Astrocyte (in vitro differentiated cells and primary cell): ENCODE results near the gene SLC6A4. TPM values are rescaled to one million over a fixed set of nuclear protein-coding genes. Genes with fewer than 3 reads are reported as not detected.

ENCODE experiments used
- DNase-seq: peaks from one replicate; pipeline ENCODE4 v3.0.0-alpha.2; 2010; ENCODE audit warnings: low read depth
- FAIRE-seq: peaks from 2 replicates; lab custom pipeline; 2011; peaks lifted over from hg19 to GRCh38; lab: Jason Lieb, UNC
- H2AFZ ChIP-seq: 2 replicates; pipeline ENCODE4 v1.6.0; 2012; ENCODE audit warnings: low read depth, low read length, inconsistent platforms
- H3K27ac ChIP-seq: 2 replicates; pipeline ENCODE4 v1.5.1; 2011; ENCODE audit warnings: low read depth, low read length, inconsistent platforms
- H3K27me3 ChIP-seq: 2 replicates; pipeline ENCODE4 v1.6.0; 2011; ENCODE audit warnings: low read length, inconsistent platforms; ENCODE audit not compliant: insufficient read depth
- H3K36me3 ChIP-seq: 2 replicates; pipeline ENCODE4 v1.5.1; 2011; ENCODE audit warnings: low read length, inconsistent platforms; ENCODE audit not compliant: insufficient read depth
- H3K4me1 ChIP-seq: 2 replicates; pipeline ENCODE4 v1.5.1; 2011; ENCODE audit warnings: low read length, inconsistent platforms; ENCODE audit not compliant: insufficient read depth
- H3K4me2 ChIP-seq: 2 replicates; pipeline ENCODE4 v1.6.0; 2012; ENCODE audit warnings: low read length, inconsistent platforms
- H3K4me3 ChIP-seq: 2 replicates; pipeline ENCODE4 v1.5.1; 2011; ENCODE audit warnings: low read depth, mild to moderate bottlenecking, low read length, inconsistent platforms; ENCODE audit not compliant: insufficient read depth
- H3K79me2 ChIP-seq: 2 replicates; pipeline ENCODE4 v1.6.0; 2012; ENCODE audit warnings: mild to moderate bottlenecking, low read length, inconsistent platforms; ENCODE audit not compliant: insufficient read depth
- H3K9ac ChIP-seq: 2 replicates; pipeline ENCODE4 v1.6.0; 2012; ENCODE audit warnings: mild to moderate bottlenecking, low read length, inconsistent platforms
- H3K9me3 ChIP-seq: 2 replicates; pipeline ENCODE4 v1.5.1; 2012; ENCODE audit warnings: low read depth, mild to moderate bottlenecking, low read length, inconsistent platforms; ENCODE audit not compliant: insufficient read depth
- H4K20me1 ChIP-seq: 2 replicates; pipeline ENCODE4 v1.6.0; 2012; ENCODE audit warnings: low read length, inconsistent platforms; ENCODE audit not compliant: insufficient read depth
- H3K27ac Mint-ChIP-seq: one replicate; pipeline ENCODE4 v1.8.0; 2021; ENCODE audit warnings: mild to moderate bottlenecking, mixed read lengths; ENCODE audit not compliant: unreplicated experiment
- H3K27me3 Mint-ChIP-seq: one replicate; pipeline ENCODE4 v1.8.0; 2021; ENCODE audit warnings: low read depth, mixed read lengths; ENCODE audit not compliant: unreplicated experiment
- H3K36me3 Mint-ChIP-seq: one replicate; pipeline ENCODE4 v1.8.0; 2021; ENCODE audit warnings: low read depth, mixed read lengths; ENCODE audit not compliant: unreplicated experiment
- H3K4me1 Mint-ChIP-seq: one replicate; pipeline ENCODE4 v1.8.0; 2021; ENCODE audit warnings: low read depth, mixed read lengths; ENCODE audit not compliant: unreplicated experiment
- H3K4me3 Mint-ChIP-seq: one replicate; pipeline ENCODE4 v1.8.0; 2021; ENCODE audit warnings: mild to moderate bottlenecking, moderate library complexity, mixed read lengths; ENCODE audit not compliant: unreplicated experiment
- H3K9me3 Mint-ChIP-seq: one replicate; pipeline ENCODE4 v1.8.0; 2021; ENCODE audit warnings: mild to moderate bottlenecking, mixed read lengths; ENCODE audit not compliant: unreplicated experiment
- EZH2 ChIP-seq: IDR thresholded peaks from 2 replicates; pipeline ENCODE4 v1.6.1; 2012; ENCODE audit warnings: mild to moderate bottlenecking, low read length, inconsistent platforms; ENCODE audit not compliant: insufficient read depth
- total RNA-seq: library from RNA; stranded (reverse); gene quantifications from 2 replicates; pipeline ENCODE4 v1.2.1, GENCODE V29; 2021
- TF ChIP-seq, protein P1 (sequence below): IDR thresholded peaks from 2 replicates; pipeline ENCODE4 v1.5.1; 2011; ENCODE audit warnings: low read depth, mild to moderate bottlenecking, inconsistent platforms, low read length, moderate library complexity; ENCODE audit not compliant: insufficient read depth

SLC6A4 gene
- total RNA-seq, 1 donor from 2014 or later, result not detected

DNA sequence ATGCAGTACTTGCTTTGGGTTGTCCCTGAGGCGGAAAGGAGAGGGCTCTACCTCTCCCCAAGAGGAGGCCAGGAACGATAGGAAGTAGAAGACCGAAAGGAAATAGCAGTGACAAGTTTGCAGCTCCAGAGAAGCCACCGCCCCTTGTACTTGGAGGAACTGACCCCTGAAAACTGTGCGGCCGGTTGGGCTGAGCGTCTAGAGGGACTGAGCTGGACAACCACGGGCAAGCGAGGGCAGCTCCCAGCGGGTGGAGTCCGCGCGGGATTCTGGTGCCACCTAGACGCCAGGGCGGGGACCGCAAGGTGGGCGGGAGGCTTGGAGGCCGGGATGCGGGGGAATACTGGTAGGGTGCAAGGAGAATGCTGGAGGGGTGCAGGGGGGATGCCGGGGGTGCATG is 1.3 kb upstream of the SLC6A4 start:
- H3K36me3 Mint-ChIP-seq, result peaks cover 5% of the 10 kb centered on the region
- FAIRE-seq (no peak), DNase-seq (peak; percentile 8)
- H3K9ac ChIP-seq, result no peak overlapping the region
- H3K4me1 ChIP-seq, result peaks cover 14% of the 10 kb centered on the region
- no peaks in the 10 kb centered on the region for H3K79me2 ChIP-seq
- no peak overlapping the region for H3K27ac Mint-ChIP-seq
- peaks cover 10% of the 10 kb centered on the region for H3K9me3 Mint-ChIP-seq
- H3K27me3 Mint-ChIP-seq, result peaks cover 76% of the 10 kb centered on the region
- peak overlapping the region; percentile 69 for H3K4me2 ChIP-seq
- H2AFZ ChIP-seq, result peak overlapping the region; percentile 46
- H3K4me1 Mint-ChIP-seq, result no peaks in the 10 kb centered on the region
- peaks cover 68% of the 10 kb centered on the region for H3K27me3 ChIP-seq
- H3K4me3 ChIP-seq, result no peak overlapping the region
- no peaks in the 10 kb centered on the region for H4K20me1 ChIP-seq
- H3K4me3 Mint-ChIP-seq, result peak overlapping the region; percentile 50
- H3K9me3 ChIP-seq, result no peaks in the 10 kb centered on the region
- TF ChIP-seq EZH2, result no peak
- TF ChIP-seq, protein P1, sequence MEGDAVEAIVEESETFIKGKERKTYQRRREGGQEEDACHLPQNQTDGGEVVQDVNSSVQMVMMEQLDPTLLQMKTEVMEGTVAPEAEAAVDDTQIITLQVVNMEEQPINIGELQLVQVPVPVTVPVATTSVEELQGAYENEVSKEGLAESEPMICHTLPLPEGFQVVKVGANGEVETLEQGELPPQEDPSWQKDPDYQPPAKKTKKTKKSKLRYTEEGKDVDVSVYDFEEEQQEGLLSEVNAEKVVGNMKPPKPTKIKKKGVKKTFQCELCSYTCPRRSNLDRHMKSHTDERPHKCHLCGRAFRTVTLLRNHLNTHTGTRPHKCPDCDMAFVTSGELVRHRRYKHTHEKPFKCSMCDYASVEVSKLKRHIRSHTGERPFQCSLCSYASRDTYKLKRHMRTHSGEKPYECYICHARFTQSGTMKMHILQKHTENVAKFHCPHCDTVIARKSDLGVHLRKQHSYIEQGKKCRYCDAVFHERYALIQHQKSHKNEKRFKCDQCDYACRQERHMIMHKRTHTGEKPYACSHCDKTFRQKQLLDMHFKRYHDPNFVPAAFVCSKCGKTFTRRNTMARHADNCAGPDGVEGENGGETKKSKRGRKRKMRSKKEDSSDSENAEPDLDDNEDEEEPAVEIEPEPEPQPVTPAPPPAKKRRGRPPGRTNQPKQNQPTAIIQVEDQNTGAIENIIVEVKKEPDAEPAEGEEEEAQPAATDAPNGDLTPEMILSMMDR, result peak; percentile 4
- no peaks in the 10 kb centered on the region for H3K36me3 ChIP-seq
- H3K27ac ChIP-seq, result no peak overlapping the region

DNA sequence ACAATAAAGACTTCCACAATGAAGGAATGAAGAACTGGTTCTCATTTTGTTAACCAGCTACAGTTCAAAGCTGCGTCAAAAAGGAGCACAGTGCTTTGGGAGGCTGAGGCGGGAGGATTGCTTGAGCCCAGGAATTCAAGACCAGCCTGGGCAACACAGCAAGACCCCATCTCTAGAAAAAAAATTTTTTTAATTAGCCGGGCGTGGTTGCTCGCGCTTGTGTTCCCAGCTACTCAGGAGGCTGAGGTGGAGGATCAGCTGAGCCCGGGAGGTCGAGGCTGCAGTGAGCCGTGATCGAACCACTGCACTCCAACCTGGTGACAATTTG is 764 bp upstream of the SLC6A4 start:
- Mint-ChIP-seq H3K27ac (no peak overlapping the region), H3K4me1 (no peaks in the 10 kb centered on the region), H3K27me3 (peaks cover 79% of the 10 kb centered on the region), H3K9me3 (peaks cover 10% of the 10 kb centered on the region), H3K36me3 (peaks cover 5% of the 10 kb centered on the region), H3K4me3 (peak overlapping the region; percentile 73)
- Histone ChIP-seq H3K4me1 (peaks cover 14% of the 10 kb centered on the region), H4K20me1 (no peaks in the 10 kb centered on the region), H3K9ac (no peak overlapping the region), H3K36me3 (no peaks in the 10 kb centered on the region), H3K4me3 (peak overlapping the region; percentile 50), H3K27me3 (peaks cover 71% of the 10 kb centered on the region), H3K9me3 (no peaks in the 10 kb centered on the region), H2AFZ (peak overlapping the region; percentile 49), H3K79me2 (no peaks in the 10 kb centered on the region), H3K27ac (no peak overlapping the region), H3K4me2 (peak overlapping the region; percentile 82)
- no peak for TF ChIP-seq EZH2
- TF ChIP-seq, protein P1, result no peak
- FAIRE-seq, result no peak
- DNase-seq, result no peak

DNA sequence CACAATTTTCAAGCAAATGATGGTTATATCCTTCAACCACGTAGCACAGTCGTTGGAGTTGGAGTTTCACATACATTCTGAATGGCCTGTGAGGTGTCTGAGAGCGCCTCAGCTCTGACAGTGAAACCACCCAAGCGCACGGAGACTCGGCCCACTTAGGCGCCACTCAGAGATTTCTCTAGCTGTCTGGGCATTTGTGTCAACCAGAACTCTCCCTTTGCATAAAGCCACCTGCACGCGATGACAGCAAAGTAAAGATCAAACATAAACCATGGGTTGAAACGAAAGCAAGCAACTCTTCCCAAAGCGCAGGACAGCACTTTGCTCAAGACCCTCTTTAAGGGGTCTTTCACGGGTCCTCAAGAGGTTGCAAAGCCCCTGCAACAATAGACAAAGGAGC is 533 bp downstream of the SLC6A4 start:
- TF ChIP-seq EZH2, result no peak
- Histone ChIP-seq H3K36me3 (no peaks in the 10 kb centered on the region), H3K4me2 (peak overlapping the region; percentile 82), H3K27ac (no peak overlapping the region), H3K79me2 (no peaks in the 10 kb centered on the region), H4K20me1 (no peaks in the 10 kb centered on the region), H3K4me3 (peak overlapping the region; percentile 50), H3K4me1 (peaks cover 14% of the 10 kb centered on the region), H2AFZ (peak overlapping the region; percentile 37), H3K27me3 (peaks cover 77% of the 10 kb centered on the region), H3K9ac (no peak overlapping the region), H3K9me3 (no peaks in the 10 kb centered on the region)
- no peak overlapping the region for H3K4me3 Mint-ChIP-seq
- peaks cover 5% of the 10 kb centered on the region for H3K36me3 Mint-ChIP-seq
- DNase-seq (no peak), FAIRE-seq (no peak)
- peaks cover 82% of the 10 kb centered on the region for H3K27me3 Mint-ChIP-seq
- peak overlapping the region; percentile 56 for H3K27ac Mint-ChIP-seq
- H3K4me1 Mint-ChIP-seq, result peaks cover 4% of the 10 kb centered on the region
- peaks cover 2% of the 10 kb centered on the region for H3K9me3 Mint-ChIP-seq
